NCI-H748 (cell line): ENCODE measurements around the gene NIPAL3.
"Not testable (repeated sequence)": the region's sequence is repeated elsewhere in the genome, so short reads cannot be mapped to it uniquely, and the experiment has no call there.

Experiments
- DNase-seq: peaks from one replicate; lab custom pipeline; 2025; ENCODE audit not compliant: unreplicated experiment; lab: John Stamatoyannopoulos, UW

The NIPAL3 gene

GRCh38 chr1:24455272-24455671 lies 39.7 kb downstream of the NIPAL3 start:
- DNase-seq, result no peak

- DNase-seq, result no peak
Measured at GRCh38 chr1:24457866-24458265, 42.3 kb downstream of the NIPAL3 start.

GRCh38 chr1:24459551-24460266 lies 44.1 kb downstream of the NIPAL3 start:
- no peak for DNase-seq

GRCh38 chr1:24462128-24462527 lies 46.5 kb downstream of the NIPAL3 start:
- not testable (repeated sequence) for DNase-seq

- no peak for DNase-seq
Measured at GRCh38 chr1:24463776-24464735, 48.5 kb downstream of the NIPAL3 start.

GRCh38 chr1:24465099-24465498 lies 49.5 kb downstream of the NIPAL3 start:
- no peak for DNase-seq

GRCh38 chr1:24465638-24466037 lies 50.0 kb downstream of the NIPAL3 start:
- DNase-seq, result no peak

- peak; percentile 74 for DNase-seq
Measured at GRCh38 chr1:24468685-24469316, 53.2 kb downstream of the NIPAL3 start.

- DNase-seq, result no peak
Measured at GRCh38 chr1:24470592-24470991, 55.0 kb downstream of the NIPAL3 start.

- DNase-seq, result no peak
Measured at GRCh38 chr1:24472527-24473251, 57.1 kb downstream of the NIPAL3 start.

- no peak for DNase-seq
Measured at GRCh38 chr1:24474193-24474592, 58.6 kb downstream of the NIPAL3 start.

GRCh38 chr1:24475700-24476099 lies 60.1 kb downstream of the NIPAL3 start:
- DNase-seq, result no peak

- no peak for DNase-seq
Measured at GRCh38 chr1:24476571-24476970, 61.0 kb downstream of the NIPAL3 start.

- DNase-seq, result peak; percentile 0
Measured at GRCh38 chr1:24477309-24477708, 61.7 kb downstream of the NIPAL3 start.

- no peak for DNase-seq
Measured at GRCh38 chr1:24481101-24481500, 65.5 kb downstream of the NIPAL3 start.

GRCh38 chr1:24481843-24482610 lies 66.4 kb downstream of the NIPAL3 start:
- DNase-seq, result no peak

- no peak for DNase-seq
Measured at GRCh38 chr1:24483441-24483840, 67.8 kb downstream of the NIPAL3 start.

GRCh38 chr1:24484199-24484598 lies 68.6 kb downstream of the NIPAL3 start:
- DNase-seq, result no peak

GRCh38 chr1:24486331-24487065 lies 70.9 kb downstream of the NIPAL3 start:
- DNase-seq, result no peak

- no peak for DNase-seq
Measured at GRCh38 chr1:24487455-24487854, 71.9 kb downstream of the NIPAL3 start.
